HG03280 (cell line): ENCODE data around the gene YWHAG.
"Not testable (repeated sequence)": the region's sequence is repeated elsewhere in the genome, so short reads cannot be mapped to it uniquely, and the experiment has no call there.

Source experiments
- ATAC-seq: cut with Tn5 transposase; IDR thresholded peaks from one replicate; pipeline ENCODE4 v1.9.1; 2021; ENCODE audit warnings: mild to moderate bottlenecking, moderate library complexity; ENCODE audit not compliant: unreplicated experiment

The YWHAG gene

DNA sequence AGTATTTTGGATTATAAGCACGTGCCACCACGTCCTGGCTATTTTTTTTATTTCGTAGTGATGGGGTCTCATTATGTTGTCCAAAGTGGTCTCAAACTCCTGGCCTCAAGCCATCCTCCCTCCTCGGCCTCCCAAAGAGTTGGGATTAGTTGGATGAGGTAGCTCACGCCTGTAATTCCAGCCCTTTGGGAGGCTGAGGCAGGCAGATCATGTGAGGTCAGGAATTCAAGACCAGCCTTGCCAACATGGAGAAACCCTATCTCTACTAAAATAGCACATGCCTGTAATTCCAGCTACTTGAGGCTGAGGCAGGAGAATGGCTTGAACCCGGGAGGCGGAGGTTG, 21.8 kb upstream of the YWHAG start:
- no peak for ATAC-seq

- no peak for ATAC-seq
These were observed 18.6 kb upstream of the YWHAG start for GRCh38 chr7:76377186-76377918.

DNA sequence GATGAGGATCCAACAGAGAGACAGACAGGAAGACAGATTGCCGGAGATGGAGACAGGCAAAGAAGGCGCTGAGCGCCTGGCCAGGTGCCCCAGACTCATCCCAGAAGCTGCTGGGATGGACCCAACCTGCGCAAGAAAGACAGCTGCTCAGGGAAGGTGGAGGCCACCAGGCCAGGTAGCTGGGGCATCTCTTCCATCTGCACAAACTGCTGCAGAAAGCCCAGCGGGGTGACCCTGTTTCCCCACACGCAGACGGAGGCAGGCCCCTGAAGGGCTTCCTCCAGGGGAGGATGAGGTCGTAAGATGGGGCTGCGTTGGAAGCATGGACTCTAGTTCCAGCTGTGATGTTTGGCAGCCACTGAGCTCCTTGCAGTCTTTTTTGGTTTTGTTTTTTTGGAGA, 16.5 kb upstream of the YWHAG start:
- no peak for ATAC-seq

- ATAC-seq, result no peak
These were observed 14.4 kb upstream of the YWHAG start for GRCh38 chr7:76372984-76373833.

GRCh38 chr7:76371396-76371795, 12.6 kb upstream of the YWHAG start:
- no peak for ATAC-seq

GRCh38 chr7:76369018-76369417, 10.2 kb upstream of the YWHAG start:
- ATAC-seq, result no peak

DNA sequence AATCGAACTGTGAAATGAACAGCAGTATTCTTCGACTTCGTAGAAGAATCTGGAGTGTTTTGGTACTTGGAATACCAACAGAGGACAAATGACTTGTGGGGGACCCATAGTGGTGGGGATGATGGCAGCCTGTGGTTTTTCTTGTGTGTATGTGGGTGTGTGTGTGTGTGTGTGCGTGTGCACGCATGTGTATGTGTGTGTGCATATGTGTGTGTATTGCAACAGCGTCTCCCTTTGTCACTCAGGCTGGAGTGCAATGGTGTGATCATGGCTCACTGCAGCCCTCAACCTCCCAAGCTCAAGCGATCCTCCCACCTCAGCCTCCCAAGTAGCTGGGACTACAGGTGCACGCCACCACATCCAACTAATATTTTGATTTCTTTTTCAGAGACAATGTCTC, 9.4 kb upstream of the YWHAG start:
- no peak for ATAC-seq

DNA sequence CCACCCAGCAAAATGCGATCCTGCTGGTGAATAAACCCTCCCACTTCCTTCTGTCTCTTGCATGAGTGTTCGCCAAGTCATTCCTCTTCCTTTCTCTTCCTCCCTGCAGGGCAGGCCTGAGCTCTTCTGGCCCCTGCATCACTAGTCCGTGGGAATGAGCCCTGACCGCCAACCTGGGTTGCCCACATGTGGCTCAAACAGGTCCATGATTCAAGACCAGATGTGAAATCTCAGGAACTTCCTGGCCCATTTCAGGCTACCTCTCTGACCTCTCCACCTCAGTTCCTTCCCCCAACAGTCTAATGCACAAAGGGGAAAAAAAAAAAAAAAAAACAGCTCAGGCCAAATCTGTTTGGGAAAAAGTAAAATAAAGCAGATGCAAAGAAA, 5.4 kb upstream of the YWHAG start:
- no peak for ATAC-seq

GRCh38 chr7:76363754-76364153, 5.0 kb upstream of the YWHAG start:
- not testable (repeated sequence) for ATAC-seq

DNA sequence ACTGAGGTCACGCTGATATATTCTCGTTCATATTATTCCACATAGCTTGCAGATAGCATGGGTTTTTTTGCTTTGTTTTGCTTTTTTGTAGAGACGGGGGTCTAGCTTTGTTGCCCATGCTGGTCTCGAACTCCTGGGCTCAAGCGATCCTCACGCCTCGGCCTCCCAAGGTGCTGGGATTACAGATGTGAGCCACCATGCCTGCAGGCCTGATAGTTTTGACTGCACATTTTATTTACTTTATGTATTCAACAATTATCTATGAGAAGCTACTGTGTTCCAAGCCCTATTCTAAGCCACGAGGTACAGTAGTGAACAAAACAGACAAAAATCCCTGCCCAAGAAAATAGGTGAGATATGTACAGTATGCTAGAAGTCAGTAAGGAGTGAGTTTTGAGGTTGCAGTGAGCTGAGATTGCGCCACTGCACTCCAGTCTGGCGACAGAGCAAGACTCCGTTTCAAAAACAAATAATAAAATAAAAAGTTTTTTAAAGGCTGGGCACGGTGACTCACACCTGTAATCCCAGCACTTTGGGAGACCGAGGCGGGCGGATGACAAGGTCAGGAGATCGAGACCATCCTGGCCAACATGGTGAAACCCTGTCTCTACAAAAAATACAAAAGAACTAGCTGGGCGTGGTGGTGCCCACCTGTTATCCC, 1.3 kb upstream of the YWHAG start:
- ATAC-seq, result no peak

GRCh38 chr7:76359111-76359977, 553 bp upstream of the YWHAG start:
- ATAC-seq, result peak; percentile 92

- peak; percentile 23 for ATAC-seq
These were observed 745 bp downstream of the YWHAG start for GRCh38 chr7:76358011-76358480.

DNA sequence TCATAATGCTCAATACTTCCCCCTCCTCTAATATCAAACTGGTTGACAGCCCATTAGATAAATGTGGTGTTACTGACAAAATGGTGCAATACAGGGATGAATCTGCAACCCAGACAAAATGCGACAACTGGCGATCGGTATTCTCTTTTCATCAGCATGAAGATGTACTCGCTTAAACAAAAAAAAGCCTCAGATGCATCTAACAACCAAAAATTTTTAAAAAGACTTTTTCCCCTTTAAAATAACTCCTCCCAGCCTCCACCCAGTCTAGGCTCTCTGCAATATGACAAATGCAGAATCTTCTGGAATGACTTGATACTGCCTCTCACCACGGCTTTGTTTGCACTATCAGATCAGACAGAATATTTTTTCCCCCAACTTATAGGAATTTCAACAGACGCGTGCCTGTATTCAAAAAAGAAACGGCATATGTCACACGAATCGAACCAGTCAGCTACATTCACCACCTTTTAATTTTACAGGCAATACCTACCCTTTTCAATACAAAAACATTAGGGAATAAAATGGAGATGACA, 1.2 kb downstream of the YWHAG start:
- no peak for ATAC-seq

- no peak for ATAC-seq
These were observed 2.0 kb downstream of the YWHAG start for GRCh38 chr7:76356823-76357222.

DNA sequence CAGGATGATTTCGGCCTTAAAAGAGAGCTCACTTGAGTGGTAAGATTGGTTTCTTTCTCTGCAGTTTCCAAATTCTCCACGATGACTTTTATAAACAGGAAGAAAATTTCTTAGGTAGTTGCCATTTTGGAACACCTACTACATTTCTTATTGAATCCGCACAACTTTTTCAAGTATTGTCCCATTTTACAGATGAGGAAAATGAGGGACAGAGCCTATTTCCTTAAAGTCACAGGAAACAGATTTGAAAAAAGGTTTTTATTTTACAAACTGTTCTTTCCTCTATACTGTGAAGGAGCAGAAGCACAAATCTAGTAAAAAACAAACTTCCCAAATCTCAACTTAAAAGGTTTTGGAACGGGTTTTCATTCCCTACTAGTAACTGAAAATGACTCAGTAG, 2.7 kb downstream of the YWHAG start:
- ATAC-seq, result no peak

GRCh38 chr7:76354981-76355730, 3.6 kb downstream of the YWHAG start:
- no peak for ATAC-seq

GRCh38 chr7:76354516-76354915, 4.3 kb downstream of the YWHAG start:
- no peak for ATAC-seq

GRCh38 chr7:76353744-76354143, 5.0 kb downstream of the YWHAG start:
- no peak for ATAC-seq

DNA sequence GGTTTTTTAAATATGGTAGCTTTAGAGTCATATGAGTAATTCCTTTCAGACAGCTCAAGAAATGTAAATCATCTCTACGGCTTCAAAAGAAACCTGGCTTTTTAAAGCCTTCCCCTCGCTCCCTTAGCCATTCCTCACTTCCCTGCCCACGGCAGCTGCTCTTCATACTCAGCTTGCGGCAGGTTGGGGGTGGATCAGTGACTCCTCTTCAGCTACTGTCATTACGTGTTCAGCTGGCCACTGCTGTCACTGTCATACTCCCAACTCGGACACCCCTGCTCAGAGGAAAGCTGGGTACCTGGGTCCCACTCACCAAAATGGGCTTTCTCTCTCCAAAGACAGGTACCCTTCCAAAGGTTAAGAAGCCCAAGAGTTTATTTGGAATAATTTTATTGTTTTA, 6.6 kb downstream of the YWHAG start:
- no peak for ATAC-seq

DNA sequence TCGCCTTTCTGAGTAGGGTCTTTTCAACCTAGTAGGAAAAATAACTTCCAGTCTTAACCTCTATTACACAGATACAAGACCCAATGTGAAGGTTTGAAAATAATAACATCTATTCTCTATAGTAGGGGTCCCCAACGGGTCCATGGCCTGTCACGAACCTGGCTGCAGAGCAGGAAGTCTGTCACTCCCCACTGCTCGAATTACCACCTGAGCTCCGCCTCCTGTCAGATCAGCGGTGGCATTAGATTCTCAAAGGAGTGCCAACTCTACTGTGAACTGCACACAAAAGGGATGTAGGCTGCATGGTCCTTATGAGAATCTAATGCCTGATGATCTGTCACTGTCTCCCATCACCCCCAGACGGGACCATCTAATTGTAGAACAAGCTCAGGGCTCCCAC, 7.4 kb downstream of the YWHAG start:
- ATAC-seq, result no peak
